ENCODE data around the gene GJA10. TPM values are rescaled to one million over a fixed set of nuclear protein-coding genes. Genes with fewer than 3 reads are reported as not detected.
"Not testable (repeated sequence)": the region's sequence is repeated elsewhere in the genome, so short reads cannot be mapped to it uniquely, and the experiment has no call there.

Gene GJA10
- not detected in 2 replicates for total RNA-seq (2014; rRNA removed; shearing (Covaris generic); ENCODE audit: low replicate concordance)

DNA sequence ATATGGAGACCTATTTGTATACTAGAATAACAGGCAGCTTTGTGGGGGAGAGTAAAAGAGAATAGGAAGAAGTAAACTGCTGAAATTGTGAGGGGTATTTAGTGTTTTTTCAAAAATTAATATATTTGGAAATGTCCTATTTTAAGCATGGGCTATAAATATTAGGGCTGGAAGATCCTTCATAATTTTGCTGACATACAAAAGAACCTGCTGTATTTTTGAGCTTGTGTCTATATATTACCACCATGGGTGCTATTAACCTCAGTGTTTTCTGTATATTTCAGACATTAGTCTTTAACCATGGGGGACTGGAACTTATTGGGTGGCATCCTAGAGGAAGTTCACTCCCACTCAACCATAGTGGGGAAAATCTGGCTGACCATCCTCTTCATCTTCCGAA, at the start of gene GJA10:
GJA10 (plus strand) TSS at position 301 of the 400 bp plus-strand sequence; CDS start at position 301, 0 bp downstream.
- in situ Hi-C loops (cut with HindIII; ENCODE audit: low pct_unique_long_range_greater_than_20kb, low sequenced_read_pairs) = no loop called here
- no peak for DNase-seq (ENCODE audit: low read depth)

DNA sequence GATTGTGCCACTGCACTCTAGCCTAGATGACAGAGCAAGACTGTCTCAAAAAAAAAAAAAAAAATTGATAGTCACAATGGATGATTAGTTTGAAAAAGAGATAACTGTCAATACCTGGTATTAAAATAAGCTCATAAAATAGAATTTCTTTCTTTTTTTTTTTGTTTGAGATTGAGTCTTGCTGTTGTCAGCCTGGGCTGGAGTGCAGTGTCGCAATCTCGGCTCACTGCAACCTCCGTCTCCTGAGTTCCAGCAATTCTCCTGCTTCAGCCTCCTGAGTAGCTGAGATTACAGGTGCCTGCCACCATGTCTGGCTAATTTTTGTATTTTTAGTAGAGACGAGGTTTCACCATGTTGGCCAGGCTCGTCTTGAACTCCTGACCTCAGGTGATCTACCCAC, 46.8 kb upstream of the GJA10 start:
- DNase-seq (ENCODE audit: low read depth); in situ Hi-C loops (cut with HindIII; ENCODE audit: low pct_unique_long_range_greater_than_20kb, low sequenced_read_pairs): not testable (repeated sequence)

DNA sequence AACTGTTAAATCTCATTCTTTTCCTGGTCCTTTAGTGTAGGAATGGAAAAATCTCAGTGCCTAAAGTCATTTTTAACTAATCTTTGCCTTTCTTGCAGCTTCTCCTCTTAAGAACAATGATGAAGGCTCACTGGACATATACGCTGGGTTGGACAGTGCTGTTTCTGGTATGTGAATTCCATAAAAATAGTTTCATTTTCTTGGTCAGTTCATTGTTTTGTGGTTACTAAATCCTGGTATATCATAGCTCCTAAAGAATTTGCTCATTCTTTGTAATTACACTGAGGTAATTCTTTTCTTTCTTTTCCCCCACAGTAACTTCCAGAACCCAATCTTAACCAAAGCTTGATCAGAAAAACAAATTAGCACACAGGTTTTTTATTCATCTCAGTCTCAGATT, 41.2 kb upstream of the GJA10 start:
- no peak for DNase-seq (ENCODE audit: low read depth)
- in situ Hi-C loops (cut with HindIII; ENCODE audit: low pct_unique_long_range_greater_than_20kb, low sequenced_read_pairs) = no loop called here

DNA sequence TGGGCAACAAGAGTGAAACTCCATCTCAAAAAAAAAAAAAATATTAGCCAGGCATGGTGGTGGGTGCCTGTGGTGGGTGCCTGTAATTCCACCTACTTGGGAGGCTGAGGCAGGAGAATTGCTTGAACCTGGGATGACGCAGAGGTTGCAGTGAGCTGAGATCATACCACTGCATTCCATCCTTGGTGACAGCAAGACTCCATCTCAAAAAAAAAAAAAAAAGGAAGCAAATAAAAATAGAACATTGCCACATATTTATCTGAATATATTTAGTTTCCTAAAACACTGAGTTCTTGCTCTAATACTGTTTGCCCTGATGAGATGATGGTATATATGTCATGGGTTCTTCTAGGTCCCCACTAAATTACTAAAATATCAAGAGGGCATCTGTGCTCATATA, 36.2 kb upstream of the GJA10 start:
- no peak for DNase-seq (ENCODE audit: low read depth)
- in situ Hi-C loops (cut with HindIII; ENCODE audit: low pct_unique_long_range_greater_than_20kb, low sequenced_read_pairs) = no loop called here

DNA sequence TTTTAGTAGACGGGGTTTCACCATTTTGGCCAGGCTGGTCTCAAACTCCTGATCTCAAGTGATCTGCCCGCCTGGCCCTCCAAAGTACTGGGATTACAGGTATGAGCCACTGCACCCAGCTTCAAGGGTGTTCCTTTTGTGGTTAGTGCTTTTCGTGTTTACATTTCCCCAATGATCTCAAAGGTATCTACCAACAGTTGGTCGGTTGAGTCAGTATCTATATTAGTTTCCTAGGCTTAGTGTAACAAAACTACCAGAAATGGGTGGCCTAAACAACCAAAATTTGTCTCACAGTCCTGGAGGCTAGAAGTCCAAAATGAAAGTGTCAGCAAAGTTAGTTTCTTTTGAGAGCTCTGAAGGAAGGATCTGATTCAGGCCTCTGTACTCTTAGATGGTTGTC, 34.5 kb upstream of the GJA10 start:
- in situ Hi-C loops (cut with HindIII; ENCODE audit: low pct_unique_long_range_greater_than_20kb, low sequenced_read_pairs) = no loop called here
- DNase-seq (ENCODE audit: low read depth) = no peak

DNA sequence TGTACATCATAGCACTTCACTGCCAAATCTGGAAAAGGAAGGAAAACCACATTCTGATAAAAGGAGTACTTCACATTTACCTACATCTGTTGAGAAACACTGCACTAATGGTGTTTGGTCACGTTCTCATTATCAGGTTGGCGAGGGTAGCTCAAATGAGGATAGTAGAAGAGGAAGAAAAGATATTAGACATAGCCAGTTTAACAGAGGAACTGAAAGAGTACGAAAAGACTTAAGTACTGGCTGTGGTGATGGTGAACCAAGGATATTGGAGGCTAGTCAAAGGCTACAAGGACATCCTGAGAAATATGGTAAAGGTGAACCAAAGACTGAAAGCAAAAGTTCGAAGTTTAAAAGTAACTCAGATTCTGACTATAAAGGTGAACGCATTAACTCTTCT, 32.0 kb upstream of the GJA10 start:
- in situ Hi-C loops (cut with HindIII; ENCODE audit: low pct_unique_long_range_greater_than_20kb, low sequenced_read_pairs) = no loop called here
- no peak for DNase-seq (ENCODE audit: low read depth)

DNA sequence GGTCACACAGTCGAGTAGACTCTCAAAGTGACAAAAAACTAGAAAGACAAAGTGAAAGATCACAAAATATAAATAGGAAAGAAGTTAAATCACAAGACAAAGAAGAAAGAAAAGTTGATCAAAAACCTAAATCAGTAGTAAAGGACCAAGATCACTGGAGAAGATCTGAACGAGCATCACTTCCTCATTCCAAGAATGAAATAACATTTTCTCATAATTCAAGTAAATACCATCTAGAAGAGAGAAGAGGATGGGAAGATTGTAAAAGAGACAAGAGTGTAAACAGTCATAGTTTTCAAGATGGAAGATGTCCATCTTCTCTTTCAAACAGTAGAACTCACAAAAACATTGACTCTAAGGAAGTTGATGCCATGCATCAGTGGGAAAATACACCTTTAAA, 31.6 kb upstream of the GJA10 start:
- no peak for DNase-seq (ENCODE audit: low read depth)
- in situ Hi-C loops (cut with HindIII; ENCODE audit: low pct_unique_long_range_greater_than_20kb, low sequenced_read_pairs) = no loop called here

DNA sequence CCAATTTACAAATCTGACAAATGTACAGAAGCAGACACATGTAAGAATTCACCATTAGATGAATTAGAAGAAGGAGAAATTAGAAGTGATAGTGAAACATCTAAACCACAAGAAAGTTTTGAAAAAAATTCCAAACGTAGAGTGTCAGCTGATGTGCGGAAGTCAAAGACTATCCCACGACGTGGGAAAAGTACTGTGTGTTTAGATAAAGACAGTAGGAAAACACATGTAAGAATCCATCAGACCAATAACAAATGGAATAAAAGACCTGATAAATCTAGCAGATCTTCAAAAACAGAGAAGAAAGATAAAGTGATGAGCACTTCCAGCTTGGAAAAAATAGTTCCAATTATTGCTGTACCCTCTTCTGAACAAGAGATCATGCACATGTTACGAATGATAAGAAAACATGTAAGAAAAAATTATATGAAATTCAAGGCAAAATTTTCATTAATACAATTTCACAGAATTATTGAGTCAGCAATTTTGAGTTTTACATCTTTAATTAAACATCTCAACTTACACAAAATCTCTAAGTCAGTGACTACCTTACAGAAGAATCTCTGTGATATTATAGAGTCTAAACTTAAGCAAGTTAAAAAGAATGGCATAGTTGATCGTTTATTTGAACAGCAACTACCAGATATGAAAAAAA, 28.1 kb upstream of the GJA10 start:
- in situ Hi-C loops (cut with HindIII; ENCODE audit: low pct_unique_long_range_greater_than_20kb, low sequenced_read_pairs) = no loop called here

DNA sequence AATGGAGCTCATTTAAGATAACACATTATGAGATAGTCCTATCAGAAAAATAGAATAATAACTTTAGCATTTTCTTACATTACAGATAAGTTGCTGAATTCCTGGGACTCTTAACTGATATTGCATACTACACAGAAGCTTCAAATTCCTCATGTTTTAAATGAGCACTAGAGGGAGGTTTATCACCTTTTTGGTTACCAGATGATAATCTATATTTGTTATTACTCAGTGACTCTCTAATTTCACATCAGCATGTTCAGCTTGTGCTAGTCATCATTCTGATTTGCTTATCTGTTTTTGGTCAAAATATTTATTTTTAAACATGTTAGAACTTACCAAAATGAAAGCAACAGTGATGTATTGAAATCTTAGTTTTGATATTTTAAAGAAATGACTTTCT, 20.5 kb upstream of the GJA10 start:
- in situ Hi-C loops (cut with HindIII; ENCODE audit: low pct_unique_long_range_greater_than_20kb, low sequenced_read_pairs) = no loop called here
- DNase-seq (ENCODE audit: low read depth) = no peak

More for the DNA sequence above, 28.1 kb upstream of the GJA10 start:
- no peak for DNase-seq (ENCODE audit: low read depth)

DNA sequence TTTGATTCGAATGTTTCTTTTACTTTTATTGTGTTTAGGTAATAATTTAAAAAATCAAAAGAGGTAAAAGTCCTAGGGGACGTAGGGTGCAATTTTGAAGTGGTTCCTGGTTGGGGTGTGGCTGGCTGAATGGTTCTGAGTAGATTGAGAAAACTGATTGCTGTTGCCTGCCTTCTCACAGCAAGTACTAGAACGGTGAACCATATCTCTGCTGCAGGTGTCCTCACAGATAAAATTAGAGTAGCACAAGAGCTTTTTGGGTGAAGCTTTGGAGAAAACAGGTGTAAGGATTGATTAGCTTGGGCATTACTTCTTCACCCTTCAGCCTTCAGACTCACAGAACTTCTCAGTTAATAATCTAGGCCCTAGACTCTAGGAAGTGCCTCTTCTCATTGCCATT, 19.8 kb upstream of the GJA10 start:
- no peak for DNase-seq (ENCODE audit: low read depth)
- in situ Hi-C loops (cut with HindIII; ENCODE audit: low pct_unique_long_range_greater_than_20kb, low sequenced_read_pairs) = no loop called here

DNA sequence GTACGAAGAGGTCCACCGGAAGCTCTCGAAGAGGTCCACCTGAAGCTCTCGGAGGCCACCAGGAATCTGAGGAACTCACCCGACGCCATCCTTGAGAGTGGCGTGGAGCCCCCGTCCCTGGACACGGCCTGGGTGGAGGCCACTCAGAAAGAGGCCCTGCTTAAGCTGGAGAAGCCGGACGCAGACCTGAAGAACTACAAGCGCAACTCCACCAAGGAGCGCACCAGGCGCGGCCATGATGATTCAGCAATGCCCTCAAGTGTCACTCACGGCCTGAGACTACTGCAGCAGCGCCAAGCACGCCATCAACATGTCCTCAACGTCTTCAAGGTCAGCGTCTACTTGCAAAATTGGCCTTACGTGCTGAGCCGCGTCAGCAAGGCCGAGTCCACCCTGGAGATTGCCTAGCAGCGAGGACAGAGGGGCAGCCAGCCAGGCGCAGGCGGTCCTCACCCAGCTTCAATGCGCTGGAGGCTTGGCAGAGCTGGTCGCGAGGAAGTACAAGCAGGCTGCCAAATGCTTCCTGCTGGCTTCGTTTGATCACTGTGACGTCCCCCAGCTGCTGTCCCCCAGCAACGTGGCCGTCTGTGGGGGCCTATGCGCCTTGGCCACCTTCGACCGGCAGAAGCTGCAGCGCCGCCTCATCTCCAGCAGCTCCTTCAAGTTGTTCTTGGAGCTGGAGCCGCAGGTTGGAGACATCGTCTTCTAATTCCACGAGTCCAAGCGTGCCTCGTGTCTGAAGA, 7.7 kb upstream of the GJA10 start:
- in situ Hi-C loops (cut with HindIII; ENCODE audit: low pct_unique_long_range_greater_than_20kb, low sequenced_read_pairs) = no loop called here
- no peak for DNase-seq (ENCODE audit: low read depth)

DNA sequence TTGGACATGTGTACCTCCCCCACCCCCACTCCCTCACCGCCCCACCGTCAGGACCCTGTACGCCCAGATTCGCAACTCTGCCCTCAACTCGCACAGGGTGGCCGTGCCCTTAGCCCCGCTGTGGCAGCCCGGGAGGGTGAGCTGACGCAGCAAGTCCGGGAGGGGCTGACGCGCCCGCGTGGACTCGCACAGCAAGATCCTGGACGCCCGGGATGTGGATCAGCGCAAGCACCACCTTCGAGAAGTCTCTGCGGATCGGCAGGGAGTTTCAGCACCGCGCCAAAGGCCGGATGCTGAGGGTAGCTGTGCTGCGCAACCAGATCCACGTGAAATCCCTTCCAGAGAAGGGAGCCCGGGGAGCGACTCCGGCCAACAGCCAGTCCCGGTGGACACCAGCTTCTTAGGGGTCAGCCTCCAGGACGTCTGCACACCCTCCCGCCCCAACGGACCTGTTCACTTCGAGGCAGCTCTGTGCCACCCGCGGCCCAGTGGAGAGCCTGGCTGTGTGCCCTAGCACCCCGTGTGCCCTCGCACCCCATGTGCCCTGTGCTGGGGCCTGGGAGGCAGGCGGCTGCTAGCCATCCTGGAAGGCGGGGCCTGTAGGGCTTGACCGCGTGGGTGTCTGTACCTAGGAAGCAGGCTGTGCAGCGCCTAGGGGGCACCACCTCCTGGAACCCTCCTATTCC, 6.7 kb upstream of the GJA10 start:
- in situ Hi-C loops (cut with HindIII; ENCODE audit: low pct_unique_long_range_greater_than_20kb, low sequenced_read_pairs) = no loop called here
- DNase-seq (ENCODE audit: low read depth) = no peak

DNA sequence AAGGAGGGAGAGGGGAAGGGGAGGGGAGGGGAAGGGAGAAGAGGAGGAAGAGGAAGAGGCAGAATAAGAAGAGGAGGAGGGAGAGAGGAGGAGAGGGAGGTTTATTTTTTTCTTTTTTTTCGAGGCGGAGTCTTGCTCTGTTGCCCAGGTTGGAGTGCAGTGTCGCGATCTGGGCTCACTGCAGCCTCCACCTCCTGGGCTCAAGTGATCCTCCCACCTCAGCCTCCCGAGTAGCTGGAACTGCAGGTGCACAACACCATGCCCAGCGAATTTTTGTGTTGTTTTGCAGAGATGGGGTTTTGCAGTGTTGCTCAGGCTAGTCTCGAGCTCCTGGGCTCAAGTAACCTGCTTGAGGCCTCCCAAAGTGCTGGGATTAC, 6.1 kb upstream of the GJA10 start:
- in situ Hi-C loops (cut with HindIII; ENCODE audit: low pct_unique_long_range_greater_than_20kb, low sequenced_read_pairs) = no loop called here
- DNase-seq (ENCODE audit: low read depth) = no peak

DNA sequence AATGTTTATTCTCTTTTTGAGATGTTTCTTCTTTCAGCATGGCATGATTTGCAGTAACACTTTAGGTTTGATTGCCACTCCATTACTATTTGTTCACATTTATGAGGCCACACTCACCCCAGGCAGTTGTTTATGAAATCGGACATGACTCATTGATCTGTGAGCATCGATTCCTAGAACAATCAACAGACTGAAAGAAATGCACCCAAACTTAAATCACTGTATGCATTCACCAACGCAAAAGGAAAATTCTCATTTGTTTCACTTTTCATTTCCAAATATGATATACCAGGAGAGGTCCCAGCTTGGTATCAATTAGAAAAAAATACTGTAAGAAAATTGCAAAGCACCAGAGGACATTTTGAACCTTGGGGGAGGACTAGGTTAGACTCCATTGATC, 5.4 kb upstream of the GJA10 start:
- DNase-seq (ENCODE audit: low read depth) = no peak
- in situ Hi-C loops (cut with HindIII; ENCODE audit: low pct_unique_long_range_greater_than_20kb, low sequenced_read_pairs) = no loop called here

DNA sequence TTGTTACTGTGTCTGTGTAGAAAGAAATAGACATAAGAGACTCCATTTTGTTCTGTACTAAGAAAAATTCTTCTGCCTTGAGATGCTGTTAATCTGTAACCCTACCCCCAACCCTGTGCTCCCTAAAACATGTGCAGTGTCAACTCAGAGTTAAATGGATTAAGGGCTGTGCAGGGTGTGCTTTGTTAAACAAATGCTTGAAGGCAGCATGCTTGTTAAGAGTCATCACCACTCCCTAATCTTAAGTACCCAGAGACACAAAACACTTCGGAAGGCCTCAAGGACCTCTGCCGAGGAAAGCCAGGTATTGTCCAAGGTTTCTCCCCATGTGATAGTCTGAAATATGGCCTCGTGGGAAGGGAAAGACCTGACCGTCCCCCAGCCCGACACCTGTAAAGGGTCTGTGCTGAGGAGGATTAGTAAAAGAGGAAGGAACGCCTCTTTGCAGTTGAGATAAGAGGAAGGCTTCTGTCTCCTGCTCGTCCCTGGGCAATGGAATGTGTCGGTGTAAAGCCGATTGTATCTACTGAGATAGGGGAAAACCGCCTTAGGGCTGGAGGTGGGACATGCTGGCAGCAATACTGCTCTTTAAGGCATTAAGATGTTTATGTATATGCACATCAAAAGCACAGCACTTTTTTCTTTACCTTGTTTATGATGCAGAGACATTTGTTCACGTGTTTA, 3.3 kb upstream of the GJA10 start:
- DNase-seq (ENCODE audit: low read depth); in situ Hi-C loops (cut with HindIII; ENCODE audit: low pct_unique_long_range_greater_than_20kb, low sequenced_read_pairs): not testable (repeated sequence)

DNA sequence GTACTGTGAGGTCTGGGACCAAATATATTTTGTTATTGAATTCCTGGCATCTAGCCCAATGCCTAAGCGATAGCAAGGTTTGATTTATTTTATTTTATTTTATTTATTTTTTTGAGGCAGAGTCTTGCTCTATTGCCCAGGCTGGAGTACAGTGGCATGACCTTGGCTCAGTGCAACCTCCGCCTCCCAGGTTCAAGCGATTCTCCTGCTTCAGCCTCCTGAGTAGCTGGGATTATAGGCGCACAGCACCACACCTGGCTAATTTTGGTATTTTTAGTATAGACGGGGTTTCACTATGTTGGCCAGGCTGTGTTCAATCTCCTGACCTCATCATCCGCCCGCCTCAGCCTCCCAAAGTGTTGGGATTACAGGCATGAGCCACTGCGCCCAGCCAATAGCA, 1.7 kb upstream of the GJA10 start:
- in situ Hi-C loops (cut with HindIII; ENCODE audit: low pct_unique_long_range_greater_than_20kb, low sequenced_read_pairs) = not testable (repeated sequence)

DNA sequence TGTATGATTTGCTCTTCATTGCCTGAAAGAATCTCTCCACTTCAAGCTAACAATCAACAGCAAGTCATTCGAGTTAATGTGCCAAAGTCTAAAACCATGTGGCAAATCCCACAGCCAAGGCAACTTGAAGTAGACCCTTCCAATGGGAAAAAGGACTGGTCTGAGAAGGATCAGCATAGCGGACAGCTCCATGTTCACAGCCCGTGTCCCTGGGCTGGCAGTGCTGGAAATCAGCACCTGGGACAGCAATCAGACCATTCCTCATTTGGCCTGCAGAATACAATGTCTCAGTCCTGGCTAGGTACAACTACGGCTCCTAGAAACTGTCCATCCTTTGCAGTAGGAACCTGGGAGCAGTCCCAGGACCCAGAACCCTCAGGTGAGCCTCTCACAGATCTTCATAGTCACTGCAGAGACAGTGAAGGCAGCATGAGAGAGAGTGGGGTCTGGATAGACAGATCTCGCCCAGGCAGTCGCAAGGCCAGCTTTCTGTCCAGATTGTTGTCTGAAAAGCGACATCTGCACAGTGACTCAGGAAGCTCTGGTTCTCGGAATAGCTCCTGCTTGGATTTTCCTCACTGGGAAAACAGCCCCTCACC, 1.1 kb downstream of the GJA10 start:
- DNase-seq (ENCODE audit: low read depth) = peak; percentile 41
- in situ Hi-C loops (cut with HindIII; ENCODE audit: low pct_unique_long_range_greater_than_20kb, low sequenced_read_pairs) = no loop called here

More for the DNA sequence above, 1.7 kb upstream of the GJA10 start:
- not testable (repeated sequence) for DNase-seq (ENCODE audit: low read depth)
